PFSK-1 (cell line): ENCODE results near the gene HIRIP3.

Source experiments
- FOXP2 ChIP-seq: optimal IDR thresholded peaks from 2 replicates; pipeline ENCODE3; 2011; ENCODE audit warnings: borderline replicate concordance, control low read depth, inconsistent platforms; ENCODE audit not compliant: insufficient read depth; ENCODE audit errors: extremely low read length, extremely low read depth
- POLR2AphosphoS5 ChIP-seq: IDR thresholded peaks from 2 replicates; pipeline ENCODE4 v1.6.1; 2012; ENCODE audit warnings: low read depth, mild to moderate bottlenecking, control low read depth, low read length, moderate library complexity
- REST ChIP-seq, 2 experiments: IDR thresholded peaks; 2 replicates each; pipeline versions ENCODE4 v1.6.1 to v1.8.0; 2011 to 2012; ENCODE audit warnings: low read depth in 2 of 2, low read length in 2 of 2, control low read depth in 1 of 2, inconsistent platforms in 1 of 2, mild to moderate bottlenecking in 1 of 2, moderate library complexity in 1 of 2; ENCODE audit not compliant: insufficient read depth in 1 of 2
- SIN3A ChIP-seq: IDR thresholded peaks from 2 replicates; pipeline ENCODE4 v1.6.1; 2012; ENCODE audit warnings: mild to moderate bottlenecking, low read length, moderate library complexity, borderline replicate concordance; ENCODE audit not compliant: insufficient read depth
- TAF1 ChIP-seq: IDR thresholded peaks from 2 replicates; pipeline ENCODE4 v1.6.1; 2012; ENCODE audit warnings: low read length, control low read depth, borderline replicate concordance; ENCODE audit not compliant: insufficient read depth

The HIRIP3 gene

GRCh38 chr16:29992344-29992967, 3.0 kb downstream of the HIRIP3 start:
- no peak for TF ChIP-seq FOXP2
- TF ChIP-seq REST (IDR thresholded peaks at IDR 0.05; ENCODE audit: insufficient read depth in 1 of 2, low read depth in 2 of 2, low read length in 2 of 2), result no peak
- no peak for TF ChIP-seq TAF1
- no peak for TF ChIP-seq POLR2AphosphoS5

- TF ChIP-seq TAF1, result no peak
- no peak for TF ChIP-seq POLR2AphosphoS5
- no peak for TF ChIP-seq FOXP2
- TF ChIP-seq SIN3A, result no peak
- TF ChIP-seq REST (IDR thresholded peaks at IDR 0.05; ENCODE audit: insufficient read depth in 1 of 2, low read depth in 2 of 2, low read length in 2 of 2), result no peak
Observed at GRCh38 chr16:29991571-29991904, 3.9 kb downstream of the HIRIP3 start.

- TF ChIP-seq FOXP2 (no peak), POLR2AphosphoS5 (no peak)
Observed at GRCh38 chr16:29990883-29991570, 4.4 kb downstream of the HIRIP3 start.

- no peak for TF ChIP-seq FOXP2
- TF ChIP-seq REST (IDR thresholded peaks at IDR 0.05; ENCODE audit: insufficient read depth in 1 of 2, low read depth in 2 of 2, low read length in 2 of 2), result no peak
- no peak for TF ChIP-seq POLR2AphosphoS5
- TF ChIP-seq SIN3A, result no peak
- no peak for TF ChIP-seq TAF1
Observed at GRCh38 chr16:29990034-29990433, 5.4 kb downstream of the HIRIP3 start.

GRCh38 chr16:29989111-29989858, 6.1 kb downstream of the HIRIP3 start:
- TF ChIP-seq TAF1 (no peak), FOXP2 (no peak), POLR2AphosphoS5 (no peak)

GRCh38 chr16:29988346-29989075, 6.9 kb downstream of the HIRIP3 start:
- TF ChIP-seq REST (IDR thresholded peaks at IDR 0.05; ENCODE audit: insufficient read depth in 1 of 2, low read depth in 2 of 2, low read length in 2 of 2), result no peak
- TF ChIP-seq FOXP2, result no peak
- TF ChIP-seq POLR2AphosphoS5, result no peak
- no peak for TF ChIP-seq SIN3A
- no peak for TF ChIP-seq TAF1
